ENCODE results near the gene KIRREL3. TPM values are rescaled to one million over a fixed set of nuclear protein-coding genes. Genes with fewer than 3 reads are reported as not detected.

The KIRREL3 gene
- total and polyA plus RNA-seq, 2 of the 8 experiments (the other 6 are each of a cell fraction or from before 2014, with no cell fraction given), result 0.29 to 0.32 TPM

DNA sequence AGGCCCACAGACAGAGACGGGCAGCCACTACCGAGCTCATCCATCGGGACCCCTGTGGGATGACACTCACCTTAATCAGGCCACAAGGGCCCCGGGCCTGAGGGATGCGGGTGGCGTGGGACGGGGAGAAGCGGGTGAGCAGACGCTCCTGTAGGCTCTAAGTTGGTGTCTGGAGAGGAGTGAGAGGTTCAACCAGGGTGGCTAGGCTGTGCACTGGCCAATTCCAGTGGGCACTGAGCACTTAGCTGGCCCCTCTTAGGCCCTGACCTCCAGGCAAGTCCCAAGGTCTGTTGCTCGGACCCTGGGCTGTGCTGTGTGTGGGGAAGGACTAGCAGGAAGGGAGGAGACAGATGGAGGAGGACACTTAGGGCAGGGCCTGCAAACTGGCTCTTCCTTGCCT, 505.7 kb downstream of the KIRREL3 start (continued):
- TF ChIP-seq, protein P1, sequence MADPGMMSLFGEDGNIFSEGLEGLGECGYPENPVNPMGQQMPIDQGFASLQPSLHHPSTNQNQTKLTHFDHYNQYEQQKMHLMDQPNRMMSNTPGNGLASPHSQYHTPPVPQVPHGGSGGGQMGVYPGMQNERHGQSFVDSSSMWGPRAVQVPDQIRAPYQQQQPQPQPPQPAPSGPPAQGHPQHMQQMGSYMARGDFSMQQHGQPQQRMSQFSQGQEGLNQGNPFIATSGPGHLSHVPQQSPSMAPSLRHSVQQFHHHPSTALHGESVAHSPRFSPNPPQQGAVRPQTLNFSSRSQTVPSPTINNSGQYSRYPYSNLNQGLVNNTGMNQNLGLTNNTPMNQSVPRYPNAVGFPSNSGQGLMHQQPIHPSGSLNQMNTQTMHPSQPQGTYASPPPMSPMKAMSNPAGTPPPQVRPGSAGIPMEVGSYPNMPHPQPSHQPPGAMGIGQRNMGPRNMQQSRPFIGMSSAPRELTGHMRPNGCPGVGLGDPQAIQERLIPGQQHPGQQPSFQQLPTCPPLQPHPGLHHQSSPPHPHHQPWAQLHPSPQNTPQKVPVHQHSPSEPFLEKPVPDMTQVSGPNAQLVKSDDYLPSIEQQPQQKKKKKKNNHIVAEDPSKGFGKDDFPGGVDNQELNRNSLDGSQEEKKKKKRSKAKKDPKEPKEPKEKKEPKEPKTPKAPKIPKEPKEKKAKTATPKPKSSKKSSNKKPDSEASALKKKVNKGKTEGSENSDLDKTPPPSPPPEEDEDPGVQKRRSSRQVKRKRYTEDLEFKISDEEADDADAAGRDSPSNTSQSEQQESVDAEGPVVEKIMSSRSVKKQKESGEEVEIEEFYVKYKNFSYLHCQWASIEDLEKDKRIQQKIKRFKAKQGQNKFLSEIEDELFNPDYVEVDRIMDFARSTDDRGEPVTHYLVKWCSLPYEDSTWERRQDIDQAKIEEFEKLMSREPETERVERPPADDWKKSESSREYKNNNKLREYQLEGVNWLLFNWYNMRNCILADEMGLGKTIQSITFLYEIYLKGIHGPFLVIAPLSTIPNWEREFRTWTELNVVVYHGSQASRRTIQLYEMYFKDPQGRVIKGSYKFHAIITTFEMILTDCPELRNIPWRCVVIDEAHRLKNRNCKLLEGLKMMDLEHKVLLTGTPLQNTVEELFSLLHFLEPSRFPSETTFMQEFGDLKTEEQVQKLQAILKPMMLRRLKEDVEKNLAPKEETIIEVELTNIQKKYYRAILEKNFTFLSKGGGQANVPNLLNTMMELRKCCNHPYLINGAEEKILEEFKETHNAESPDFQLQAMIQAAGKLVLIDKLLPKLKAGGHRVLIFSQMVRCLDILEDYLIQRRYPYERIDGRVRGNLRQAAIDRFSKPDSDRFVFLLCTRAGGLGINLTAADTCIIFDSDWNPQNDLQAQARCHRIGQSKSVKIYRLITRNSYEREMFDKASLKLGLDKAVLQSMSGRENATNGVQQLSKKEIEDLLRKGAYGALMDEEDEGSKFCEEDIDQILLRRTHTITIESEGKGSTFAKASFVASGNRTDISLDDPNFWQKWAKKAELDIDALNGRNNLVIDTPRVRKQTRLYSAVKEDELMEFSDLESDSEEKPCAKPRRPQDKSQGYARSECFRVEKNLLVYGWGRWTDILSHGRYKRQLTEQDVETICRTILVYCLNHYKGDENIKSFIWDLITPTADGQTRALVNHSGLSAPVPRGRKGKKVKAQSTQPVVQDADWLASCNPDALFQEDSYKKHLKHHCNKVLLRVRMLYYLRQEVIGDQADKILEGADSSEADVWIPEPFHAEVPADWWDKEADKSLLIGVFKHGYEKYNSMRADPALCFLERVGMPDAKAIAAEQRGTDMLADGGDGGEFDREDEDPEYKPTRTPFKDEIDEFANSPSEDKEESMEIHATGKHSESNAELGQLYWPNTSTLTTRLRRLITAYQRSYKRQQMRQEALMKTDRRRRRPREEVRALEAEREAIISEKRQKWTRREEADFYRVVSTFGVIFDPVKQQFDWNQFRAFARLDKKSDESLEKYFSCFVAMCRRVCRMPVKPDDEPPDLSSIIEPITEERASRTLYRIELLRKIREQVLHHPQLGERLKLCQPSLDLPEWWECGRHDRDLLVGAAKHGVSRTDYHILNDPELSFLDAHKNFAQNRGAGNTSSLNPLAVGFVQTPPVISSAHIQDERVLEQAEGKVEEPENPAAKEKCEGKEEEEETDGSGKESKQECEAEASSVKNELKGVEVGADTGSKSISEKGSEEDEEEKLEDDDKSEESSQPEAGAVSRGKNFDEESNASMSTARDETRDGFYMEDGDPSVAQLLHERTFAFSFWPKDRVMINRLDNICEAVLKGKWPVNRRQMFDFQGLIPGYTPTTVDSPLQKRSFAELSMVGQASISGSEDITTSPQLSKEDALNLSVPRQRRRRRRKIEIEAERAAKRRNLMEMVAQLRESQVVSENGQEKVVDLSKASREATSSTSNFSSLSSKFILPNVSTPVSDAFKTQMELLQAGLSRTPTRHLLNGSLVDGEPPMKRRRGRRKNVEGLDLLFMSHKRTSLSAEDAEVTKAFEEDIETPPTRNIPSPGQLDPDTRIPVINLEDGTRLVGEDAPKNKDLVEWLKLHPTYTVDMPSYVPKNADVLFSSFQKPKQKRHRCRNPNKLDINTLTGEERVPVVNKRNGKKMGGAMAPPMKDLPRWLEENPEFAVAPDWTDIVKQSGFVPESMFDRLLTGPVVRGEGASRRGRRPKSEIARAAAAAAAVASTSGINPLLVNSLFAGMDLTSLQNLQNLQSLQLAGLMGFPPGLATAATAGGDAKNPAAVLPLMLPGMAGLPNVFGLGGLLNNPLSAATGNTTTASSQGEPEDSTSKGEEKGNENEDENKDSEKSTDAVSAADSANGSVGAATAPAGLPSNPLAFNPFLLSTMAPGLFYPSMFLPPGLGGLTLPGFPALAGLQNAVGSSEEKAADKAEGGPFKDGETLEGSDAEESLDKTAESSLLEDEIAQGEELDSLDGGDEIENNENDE (IDR thresholded peaks at IDR 0.05; ENCODE audit: insufficient replicate concordance, low read length), result no peak
- TF ChIP-seq MAFK (IDR thresholded peaks at IDR 0.05; ENCODE audit: low read depth, low read length) (no peak), CBX5 (IDR thresholded peaks at IDR 0.05; ENCODE audit: low read depth, low read length) (no peak), SAP30 (IDR thresholded peaks at IDR 0.05; ENCODE audit: insufficient read depth, insufficient replicate concordance, low read length) (no peak), HDAC6 (IDR thresholded peaks at IDR 0.05; ENCODE audit: low read depth, low read length) (no peak)

Measured in H1 (cell line).